ENCODE measurements around the gene HS6ST3. TPM values are rescaled to one million over a fixed set of nuclear protein-coding genes. Genes with fewer than 3 reads are reported as not detected.

Gene HS6ST3
- total RNA-seq, 6 donors from 2014 or later = 0.03 to 1.0 (median 0.22) TPM; not detected in 1

DNA sequence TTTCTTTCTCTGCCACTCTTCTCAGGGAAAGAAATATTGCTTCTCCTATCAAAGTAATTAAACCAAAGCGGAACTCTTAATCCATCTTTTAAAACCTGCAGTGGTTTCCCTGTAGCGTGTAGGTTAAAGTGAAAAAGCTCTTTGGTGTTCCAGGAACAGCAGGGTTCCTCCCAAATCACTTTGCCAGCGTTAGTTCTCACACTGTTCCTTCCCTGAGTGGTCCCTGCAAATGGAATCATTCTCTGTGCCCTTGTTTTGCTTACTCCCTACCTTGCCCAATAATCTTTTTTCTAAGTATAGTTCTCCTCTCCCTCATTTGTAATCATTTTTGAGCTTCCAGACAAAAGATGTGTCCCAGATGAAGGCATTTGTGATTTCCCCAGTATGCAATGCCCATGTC, 207.5 kb downstream of the HS6ST3 start:
- Histone ChIP-seq H3K36me3 (no peaks in the 10 kb centered on the region), H3K4me1 (no peaks in the 10 kb centered on the region), H3K4me3 (no peak overlapping the region), H3K27me3 (no peaks in the 10 kb centered on the region), H3K27ac (no peak overlapping the region), H3K9me3 (no peaks in the 10 kb centered on the region)
- TF ChIP-seq EP300 (IDR thresholded peaks at IDR 0.05) (no peak), POLR2AphosphoS5 (IDR thresholded peaks at IDR 0.05) (no peak), POLR2A (IDR thresholded peaks at IDR 0.05) (no peak), CTCF (IDR thresholded peaks at IDR 0.05) (no peak)
- no peak for DNase-seq
- WGBS, 2 donors = 55 to 64% methylated on average over 3 of the region's 3 CpGs
- no peak for ATAC-seq (ENCODE audit: low FRiP score in 2 of 2)

DNA sequence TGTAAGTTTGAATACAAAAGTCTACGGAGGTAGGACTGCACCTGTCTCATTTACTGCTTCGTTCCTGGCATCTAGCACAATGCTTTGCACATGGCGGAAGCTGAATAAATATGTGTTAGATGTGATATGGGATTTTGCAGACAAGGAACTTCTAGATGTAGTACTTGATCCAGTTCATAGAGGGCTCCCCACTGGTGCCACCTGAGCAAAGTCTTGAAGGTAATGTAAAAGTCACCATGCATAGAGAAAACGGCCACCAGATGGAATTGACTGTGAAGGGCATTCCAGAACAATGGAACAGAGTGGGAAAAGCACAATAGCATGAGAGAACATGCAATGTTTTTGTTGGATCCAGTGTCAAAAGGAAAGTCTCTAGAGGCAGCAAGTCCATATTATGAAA, 209.3 kb downstream of the HS6ST3 start:
- TF ChIP-seq CTCF (IDR thresholded peaks at IDR 0.05) (no peak), POLR2AphosphoS5 (IDR thresholded peaks at IDR 0.05) (no peak), EP300 (IDR thresholded peaks at IDR 0.05) (no peak), POLR2A (IDR thresholded peaks at IDR 0.05) (no peak)
- ATAC-seq (ENCODE audit: low FRiP score in 2 of 2) (no peak), DNase-seq (no peak)
- Histone ChIP-seq H3K9me3 (no peaks in the 10 kb centered on the region), H3K36me3 (no peaks in the 10 kb centered on the region), H3K4me3 (no peak overlapping the region), H3K27me3 (no peaks in the 10 kb centered on the region), H3K4me1 (no peaks in the 10 kb centered on the region), H3K27ac (no peak overlapping the region)
- WGBS, 2 donors = 80 to 82% methylated on average over 4 of the region's 4 CpGs

- WGBS, 2 donors = 58 to 78% methylated on average over 3 of the region's 3 CpGs
- no peak for ATAC-seq (ENCODE audit: low FRiP score in 2 of 2)
These were observed 218.7 kb downstream of the HS6ST3 start for GRCh38 chr13:96308568-96308967.

GRCh38 chr13:96314974-96315373, 225.1 kb downstream of the HS6ST3 start:
- ATAC-seq (ENCODE audit: low FRiP score in 2 of 2) (no peak), DNase-seq (no peak)
- WGBS, 2 donors = 58 to 74% methylated on average over 1 of the region's 1 CpG
- H3K4me1 ChIP-seq = no peaks in the 10 kb centered on the region
- no peak overlapping the region for H3K4me3 ChIP-seq
- TF ChIP-seq POLR2AphosphoS5 (IDR thresholded peaks at IDR 0.05) = no peak
- TF ChIP-seq EP300 (IDR thresholded peaks at IDR 0.05) = no peak
- no peak for TF ChIP-seq CTCF (IDR thresholded peaks at IDR 0.05)
- no peak for TF ChIP-seq POLR2A (IDR thresholded peaks at IDR 0.05)
- no peaks in the 10 kb centered on the region for H3K9me3 ChIP-seq
- no peak overlapping the region for H3K27ac ChIP-seq
- no peaks in the 10 kb centered on the region for H3K27me3 ChIP-seq
- no peaks in the 10 kb centered on the region for H3K36me3 ChIP-seq

More at GRCh38 chr13:96308568-96308967, 218.7 kb downstream of the HS6ST3 start:
- no peaks in the 10 kb centered on the region for H3K9me3 ChIP-seq
- no peak for TF ChIP-seq POLR2AphosphoS5 (IDR thresholded peaks at IDR 0.05)
- TF ChIP-seq EP300 (IDR thresholded peaks at IDR 0.05) = no peak
- TF ChIP-seq CTCF (IDR thresholded peaks at IDR 0.05) = no peak
- no peak for TF ChIP-seq POLR2A (IDR thresholded peaks at IDR 0.05)
- no peak for DNase-seq
- H3K27me3 ChIP-seq = no peaks in the 10 kb centered on the region
- no peaks in the 10 kb centered on the region for H3K36me3 ChIP-seq
- H3K27ac ChIP-seq = no peak overlapping the region
- no peaks in the 10 kb centered on the region for H3K4me1 ChIP-seq
- H3K4me3 ChIP-seq = no peak overlapping the region

GRCh38 chr13:96338030-96338429, 248.1 kb downstream of the HS6ST3 start:
- Histone ChIP-seq H3K4me1 (no peaks in the 10 kb centered on the region), H3K4me3 (no peak overlapping the region), H3K27me3 (no peaks in the 10 kb centered on the region), H3K27ac (no peak overlapping the region), H3K9me3 (no peaks in the 10 kb centered on the region), H3K36me3 (no peaks in the 10 kb centered on the region)
- no peak for ATAC-seq (ENCODE audit: low FRiP score in 2 of 2)
- 76 to 86% methylated on average over 4 of the region's 4 CpGs for WGBS, 2 donors
- TF ChIP-seq EP300 (IDR thresholded peaks at IDR 0.05) (no peak), CTCF (IDR thresholded peaks at IDR 0.05) (no peak), POLR2AphosphoS5 (IDR thresholded peaks at IDR 0.05) (no peak), POLR2A (IDR thresholded peaks at IDR 0.05) (no peak)
- DNase-seq = no peak

Data from upper lobe of left lung (tissue), 6 donors.